Activated CD8-positive, alpha-beta memory T cell treated with anti-CD3 and anti-CD28 coated beads for 1 hour (primary cell): ENCODE data around the gene MOB1B.
A peak's percentile ranks its signal among the peaks of the same experiment; 100 is the strongest.
"Not testable (repeated sequence)": the region's sequence is repeated elsewhere in the genome, so short reads cannot be mapped to it uniquely, and the experiment has no call there.

Experiments
- DNase-seq, 2 donors: peaks; one replicate each; pipeline ENCODE4 v3.0.0-alpha.2; 2020; ENCODE audit warnings: low read depth in 1 of 2; ENCODE audit errors: extremely low read depth in 1 of 2

MOB1B gene

DNA sequence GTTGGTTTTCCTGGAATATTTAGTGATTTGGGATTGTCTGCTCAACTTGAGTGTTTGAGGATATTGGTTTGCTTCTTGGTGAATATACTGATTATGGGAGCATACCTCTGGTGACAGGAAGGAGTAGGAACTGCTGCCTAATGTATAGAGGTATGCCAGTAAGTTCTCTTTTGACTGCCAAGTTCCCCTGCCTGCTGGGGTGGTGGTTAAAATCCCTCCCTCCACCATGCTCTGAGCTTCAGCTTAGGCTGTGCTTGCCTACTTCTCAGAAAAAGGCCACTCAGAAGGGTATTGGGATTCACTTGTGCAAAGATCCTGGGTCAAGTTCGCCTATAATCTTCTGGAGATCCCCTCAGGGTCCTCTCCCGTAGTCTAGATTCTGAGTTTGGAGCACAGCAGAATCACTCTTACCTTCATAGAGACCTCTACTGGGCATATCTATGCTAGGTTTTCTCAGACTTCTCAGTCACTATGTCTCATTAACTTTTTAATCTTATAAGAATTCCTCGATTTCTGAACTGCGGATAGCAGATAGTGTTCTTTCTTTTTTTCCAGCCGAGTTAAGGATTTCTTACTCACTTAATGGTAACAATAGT, 46.6 kb downstream of the MOB1B start:
- DNase-seq, result no peak

- DNase-seq, result no peak
Observed at GRCh38 chr4:70954032-70954431, 51.9 kb downstream of the MOB1B start.

DNA sequence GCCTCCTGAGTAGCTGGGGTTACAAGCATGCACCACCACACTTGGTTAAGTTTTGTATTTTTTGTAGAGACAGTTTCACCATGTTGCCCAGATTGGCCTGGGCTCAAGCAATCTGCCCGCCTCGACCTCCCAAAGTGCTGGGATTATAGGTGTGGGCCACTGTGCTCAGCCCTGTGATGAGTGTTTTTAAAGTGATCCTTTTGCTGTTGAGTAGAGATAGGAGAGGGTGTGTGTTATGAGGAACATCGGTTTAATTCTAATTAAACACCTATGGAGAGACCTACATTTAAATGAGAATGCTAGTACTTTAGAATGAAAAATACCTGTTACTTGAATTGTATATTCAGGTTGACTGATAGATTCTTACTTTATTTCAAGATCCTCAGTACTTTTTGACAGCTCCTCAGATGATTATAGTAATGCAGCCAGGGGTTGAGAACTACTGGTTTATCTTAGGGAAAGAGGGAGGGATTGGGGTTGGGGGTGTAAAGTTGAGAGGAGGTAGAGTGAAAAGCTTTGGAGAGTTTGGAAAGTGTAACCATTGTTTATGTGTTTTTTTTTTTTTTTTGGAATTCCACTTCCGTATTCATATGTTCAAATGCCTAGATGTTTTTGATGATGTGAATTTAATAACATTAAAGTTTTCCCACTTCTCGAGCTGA, 54.5 kb downstream of the MOB1B start:
- DNase-seq, result no peak

DNA sequence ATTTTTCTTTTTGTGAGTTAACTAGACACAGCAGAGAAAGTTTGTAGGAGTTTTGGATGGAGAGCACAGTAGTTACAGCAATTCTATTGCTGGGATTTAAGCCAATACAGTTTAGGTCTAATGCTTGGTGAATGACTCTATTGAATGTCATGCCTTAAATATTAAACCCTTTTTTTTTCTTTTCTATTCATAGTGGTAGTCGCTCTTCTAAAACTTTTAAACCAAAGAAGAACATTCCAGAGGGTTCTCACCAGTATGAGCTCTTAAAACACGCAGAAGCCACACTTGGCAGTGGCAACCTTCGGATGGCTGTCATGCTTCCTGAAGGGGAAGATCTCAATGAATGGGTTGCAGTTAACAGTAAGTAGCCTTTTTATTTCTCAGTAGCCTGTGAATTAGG, 56.5 kb downstream of the MOB1B start:
- no peak for DNase-seq

DNA sequence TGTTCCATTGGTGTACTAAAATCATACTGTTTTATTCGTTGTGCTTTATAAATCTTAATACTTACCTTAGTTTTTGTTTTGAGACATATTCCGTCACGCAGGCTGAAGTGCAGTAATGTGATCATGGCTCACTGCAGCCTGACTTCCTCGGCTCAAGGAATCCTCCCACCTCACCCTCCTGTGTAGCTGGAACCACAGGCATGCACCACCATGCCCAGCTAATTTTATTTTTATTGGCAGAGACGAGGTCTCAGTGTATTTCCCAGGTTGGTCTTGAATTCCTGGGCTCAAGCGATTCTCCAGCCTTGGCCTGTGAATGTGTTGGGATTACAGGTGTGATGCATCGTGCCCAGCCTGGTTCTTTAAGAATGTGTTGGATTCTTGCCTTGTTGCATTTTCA, 66.9 kb downstream of the MOB1B start:
- no peak for DNase-seq

GRCh38 chr4:70976252-70976651, 74.1 kb downstream of the MOB1B start:
- no peak for DNase-seq

DNA sequence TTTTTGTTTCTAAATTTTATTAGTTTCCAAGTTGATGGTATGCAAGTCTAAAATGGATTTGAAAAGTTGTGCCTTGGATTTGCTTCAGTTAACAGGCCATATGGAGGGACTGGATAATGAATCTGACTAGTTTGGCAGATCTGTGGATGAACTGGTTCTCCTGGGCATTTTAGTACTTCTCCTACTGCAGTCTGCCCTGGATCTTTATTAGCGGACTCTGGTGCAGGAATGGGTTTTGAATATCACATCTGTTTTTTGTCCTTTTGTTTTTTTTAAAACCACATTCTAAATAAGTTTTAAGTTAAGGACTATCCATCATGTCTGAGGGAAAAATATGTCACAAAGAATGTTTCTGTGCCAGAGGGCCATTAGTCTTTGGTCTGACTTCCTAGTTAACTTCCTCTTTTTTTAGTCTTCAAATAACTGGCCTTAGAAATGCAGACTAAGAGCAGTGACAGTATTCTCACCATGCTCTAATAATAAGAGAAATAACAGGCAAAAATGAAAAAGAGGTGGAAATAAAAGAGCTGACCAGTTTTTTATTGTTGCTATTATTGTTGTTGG, 77.4 kb downstream of the MOB1B start:
- DNase-seq, result no peak

DNA sequence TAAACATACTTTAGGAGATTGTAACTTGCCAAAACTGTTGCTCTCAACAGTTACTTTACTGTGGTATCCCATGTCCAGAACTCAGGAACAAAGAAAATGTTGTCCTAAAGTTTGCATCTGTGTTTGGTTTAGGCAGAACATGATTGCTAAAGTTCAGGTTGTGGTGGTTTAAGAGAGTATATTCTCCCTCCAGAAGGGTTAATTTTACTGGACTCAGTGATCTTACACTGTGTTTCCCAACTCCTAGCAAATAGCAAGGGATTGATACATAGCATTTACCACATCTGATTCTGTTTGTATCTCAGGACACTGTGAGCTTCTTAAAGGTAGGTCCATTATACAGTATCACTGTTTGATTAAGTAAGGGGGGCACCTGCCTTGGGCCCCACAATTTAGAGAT, 78.0 kb downstream of the MOB1B start:
- no peak for DNase-seq

DNA sequence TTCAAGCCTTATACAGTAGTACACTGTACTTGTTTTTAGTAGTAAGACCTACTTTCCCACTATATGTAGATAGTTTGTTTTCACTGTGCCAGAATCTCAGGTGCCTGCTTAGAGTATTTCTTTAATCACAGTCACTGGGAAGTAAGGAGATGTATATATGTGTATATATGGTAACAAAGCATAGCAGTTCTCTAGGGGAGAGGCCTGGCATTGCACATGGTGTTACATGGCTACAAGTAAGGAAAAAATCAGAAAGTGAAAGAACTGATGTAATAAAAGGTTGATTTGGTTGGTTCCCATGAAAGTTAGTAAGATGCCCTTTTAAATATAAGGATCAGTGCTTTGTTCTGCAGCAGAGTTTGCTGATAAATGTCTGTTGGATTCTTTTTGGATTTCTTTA, 81.9 kb downstream of the MOB1B start:
- DNase-seq, result no peak

DNA sequence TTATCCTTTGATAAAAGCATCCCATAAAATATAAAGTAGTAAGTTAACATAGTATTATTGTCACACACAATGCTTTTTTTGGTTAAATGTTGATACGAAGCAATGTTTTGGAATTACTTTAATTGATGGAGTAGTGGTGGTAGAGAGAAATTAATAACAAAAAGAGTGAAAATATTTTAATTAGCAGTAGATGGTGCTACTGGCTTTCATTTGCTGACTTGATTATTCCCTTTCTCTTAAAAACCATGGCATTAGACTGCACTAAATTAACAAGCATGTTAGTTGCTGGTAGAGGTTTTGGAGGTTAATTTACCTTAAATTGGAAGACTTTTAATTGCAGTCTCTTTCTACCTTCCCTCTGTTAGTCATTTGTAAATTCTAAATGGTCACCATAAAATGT, 82.4 kb downstream of the MOB1B start:
- no peak for DNase-seq

DNA sequence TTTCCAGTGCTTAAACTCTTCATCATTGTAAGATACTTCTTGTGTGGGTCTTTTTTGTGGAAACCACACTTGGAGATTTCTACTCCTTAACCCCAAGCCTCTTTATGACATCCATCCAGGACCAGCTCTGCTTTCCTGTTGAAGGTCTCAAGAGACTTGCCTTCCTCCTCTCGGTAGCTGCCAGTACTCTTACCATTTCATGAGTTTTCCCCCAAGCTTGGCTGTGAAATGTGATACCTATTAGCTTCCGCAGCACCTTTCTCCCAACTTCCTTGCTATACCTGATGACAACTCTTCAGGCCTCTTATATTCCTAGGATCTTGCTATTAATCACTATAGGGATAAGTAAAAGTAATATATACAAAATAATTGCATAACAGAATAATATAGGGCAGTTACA, 89.4 kb downstream of the MOB1B start:
- DNase-seq, result no peak

GRCh38 chr4:70992391-70992881, 90.3 kb downstream of the MOB1B start:
- DNase-seq, result no peak

DNA sequence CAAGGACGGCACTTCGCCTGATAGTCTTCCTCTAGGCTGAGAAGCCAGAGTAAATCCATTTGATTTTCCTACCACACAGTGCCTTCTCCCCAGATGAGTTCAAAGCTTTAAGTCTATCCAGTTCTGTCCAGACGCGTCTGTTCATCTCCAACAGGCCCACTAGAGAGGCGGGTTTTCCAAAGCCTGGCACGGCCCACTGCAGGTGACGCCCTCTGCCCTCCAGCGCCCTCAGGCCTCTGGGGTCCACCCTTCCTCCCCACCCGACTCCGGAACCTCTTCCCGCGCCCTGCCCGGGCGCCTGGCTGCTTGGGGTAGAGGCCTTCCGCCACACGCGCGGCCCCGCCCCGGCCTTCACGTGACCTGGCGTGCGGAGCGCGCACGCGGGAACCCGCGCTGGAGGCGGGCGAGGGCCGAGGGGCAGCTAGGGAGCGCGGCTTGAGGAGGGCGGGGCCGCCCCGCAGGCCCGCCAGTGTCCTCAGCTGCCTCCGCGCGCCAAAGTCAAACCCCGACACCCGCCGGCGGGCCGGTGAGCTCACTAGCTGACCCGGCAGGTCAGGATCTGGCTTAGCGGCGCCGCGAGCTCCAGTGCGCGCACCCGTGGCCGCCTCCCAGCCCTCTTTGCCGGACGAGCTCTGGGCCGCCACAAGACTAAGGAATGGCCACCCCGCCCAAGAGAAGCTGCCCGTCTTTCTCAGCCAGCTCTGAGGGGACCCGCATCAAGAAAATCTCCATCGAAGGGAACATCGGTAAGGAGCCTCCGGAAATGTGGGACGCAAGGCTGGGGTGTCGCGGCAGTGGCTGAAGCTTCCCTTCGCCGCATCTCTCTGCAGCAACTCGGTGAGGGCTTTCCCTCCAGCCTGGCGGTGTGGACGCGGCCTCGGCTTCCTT, 91.3 kb downstream of the MOB1B start, which contains the start of gene DCK:
TSS of gene DCK (plus strand) at position 469 of the 888 bp plus-strand sequence. CDS start at position 656, 187 bp downstream.
- DNase-seq, result peak; percentile 45 to 72

GRCh38 chr4:70994069-70994366, 91.8 kb downstream of the MOB1B start:
- no peak for DNase-seq

DNA sequence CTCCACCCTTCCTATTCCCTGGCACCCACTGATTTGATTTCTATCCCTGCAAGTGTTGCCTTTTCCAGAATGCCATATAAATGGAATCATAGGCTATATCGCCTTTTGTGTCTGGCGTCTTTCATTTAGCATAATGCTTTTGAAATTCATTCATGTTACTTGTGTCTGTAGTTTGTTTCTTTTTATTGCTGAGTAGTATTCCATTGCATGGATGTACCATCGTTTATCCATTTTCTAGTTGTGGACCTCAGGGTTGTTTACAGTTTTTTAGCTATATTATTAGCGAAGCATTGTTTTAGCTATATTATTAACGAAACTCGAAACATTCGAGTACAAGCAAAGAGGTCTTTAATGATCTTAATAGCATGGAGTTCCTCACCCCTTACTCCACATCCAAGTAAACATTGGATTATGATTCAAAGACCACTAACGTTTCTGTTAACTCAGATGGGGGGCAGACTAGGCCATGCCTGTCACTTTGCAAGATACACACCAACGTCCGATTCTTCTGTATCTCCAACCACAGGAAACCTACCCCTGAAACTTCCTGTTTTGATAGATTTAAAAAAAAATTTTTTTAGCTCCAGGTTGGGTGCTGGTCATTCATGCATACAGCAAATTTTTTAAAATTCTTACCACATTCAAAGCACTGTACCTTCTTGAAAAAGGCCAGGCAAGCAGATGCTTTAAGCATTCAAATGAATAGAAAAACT, 92.4 kb downstream of the MOB1B start:
- DNase-seq, result no peak

DNA sequence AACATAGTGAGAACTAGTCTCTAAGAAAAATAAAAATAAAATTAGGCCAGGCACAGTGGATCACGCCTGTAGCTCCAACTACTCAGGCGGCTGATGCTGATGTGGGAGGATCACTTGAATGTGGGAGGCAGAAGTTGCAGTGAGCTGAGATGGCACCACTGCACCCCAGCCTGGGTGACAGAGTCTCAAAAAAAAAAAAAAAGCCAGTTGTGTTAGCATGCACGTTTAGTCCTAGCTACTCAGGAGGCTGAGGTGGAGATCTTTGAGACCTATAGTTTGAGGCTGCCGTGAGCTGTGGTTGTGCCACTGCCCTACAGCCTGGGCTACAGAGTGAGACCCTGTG, 93.8 kb downstream of the MOB1B start:
- DNase-seq, result no peak

DNA sequence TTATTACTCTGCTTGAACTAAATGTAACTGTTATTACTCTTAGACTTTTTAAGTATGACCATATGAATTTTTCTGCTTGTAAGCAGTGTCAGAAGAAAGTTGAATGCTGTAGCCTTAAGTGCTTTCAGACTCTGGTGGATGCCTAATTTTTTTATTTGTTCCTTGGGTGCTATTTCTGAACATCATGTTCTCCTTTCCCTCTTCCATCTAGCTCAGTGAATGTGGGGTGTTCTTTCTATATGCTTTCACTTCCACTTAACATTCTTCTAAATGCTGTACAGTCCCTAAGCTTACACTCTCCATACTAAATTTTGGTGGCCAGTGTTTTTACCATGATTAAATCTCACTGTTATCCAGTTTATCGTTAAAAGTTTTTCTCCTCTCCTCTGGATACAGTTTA, 94.9 kb downstream of the MOB1B start:
- DNase-seq, result no peak

DNA sequence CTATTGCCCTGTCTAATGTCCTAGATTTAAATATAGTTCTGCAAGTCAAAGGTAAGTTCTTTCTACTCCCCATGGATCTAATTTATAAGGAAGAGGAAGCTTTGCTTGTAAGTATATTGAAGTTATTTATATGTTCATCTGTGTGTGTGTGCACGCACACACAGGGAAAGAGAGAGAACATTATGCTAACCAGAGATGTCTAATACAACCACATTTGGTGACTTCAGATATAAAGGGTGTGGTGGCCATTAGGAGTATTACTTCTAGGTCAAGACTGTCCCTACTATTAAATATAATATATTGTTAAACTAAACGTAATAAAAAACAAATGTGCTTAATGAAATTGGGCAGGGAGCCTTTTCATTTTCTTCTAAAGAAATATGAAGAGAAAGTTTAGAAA, 95.4 kb downstream of the MOB1B start:
- no peak for DNase-seq

DNA sequence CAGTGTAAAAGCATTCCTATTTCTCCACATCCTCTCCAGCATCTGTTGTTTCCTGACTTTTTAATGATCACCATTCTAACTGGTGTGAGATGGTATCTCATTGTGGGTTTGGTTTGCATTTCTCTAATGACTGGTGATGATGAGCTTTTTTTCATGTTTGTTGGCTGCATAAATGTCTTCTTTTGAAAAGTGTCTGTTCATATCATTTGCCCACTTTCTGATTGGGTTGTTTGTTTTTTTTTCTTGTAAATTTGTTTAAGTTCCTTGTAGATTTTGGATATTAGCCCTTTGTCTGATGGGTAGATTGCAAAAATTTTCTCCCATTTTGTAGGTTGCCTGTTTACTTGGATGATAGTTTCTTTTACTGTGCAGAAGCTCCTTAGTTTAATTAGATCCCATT, 97.5 kb downstream of the MOB1B start:
- DNase-seq, result not testable (repeated sequence)

- DNase-seq, result not testable (repeated sequence)
Observed at GRCh38 chr4:71001363-71001762, 99.2 kb downstream of the MOB1B start.

GRCh38 chr4:71004281-71004851, 102.2 kb downstream of the MOB1B start:
- peak; percentile 10 to 18 for DNase-seq
